Activated CD8-positive, alpha-beta memory T cell treated with anti-CD3 and anti-CD28 coated beads for 4 hours (primary cell): ENCODE results near the gene BTRC.
"Not testable (repeated sequence)": the region's sequence is repeated elsewhere in the genome, so short reads cannot be mapped to it uniquely, and the experiment has no call there.

Experiments
- DNase-seq, 2 donors: peaks; one replicate each; pipeline ENCODE4 v3.0.0-alpha.2; 2020; ENCODE audit warnings: low read depth in 2 of 2

The BTRC gene

DNA sequence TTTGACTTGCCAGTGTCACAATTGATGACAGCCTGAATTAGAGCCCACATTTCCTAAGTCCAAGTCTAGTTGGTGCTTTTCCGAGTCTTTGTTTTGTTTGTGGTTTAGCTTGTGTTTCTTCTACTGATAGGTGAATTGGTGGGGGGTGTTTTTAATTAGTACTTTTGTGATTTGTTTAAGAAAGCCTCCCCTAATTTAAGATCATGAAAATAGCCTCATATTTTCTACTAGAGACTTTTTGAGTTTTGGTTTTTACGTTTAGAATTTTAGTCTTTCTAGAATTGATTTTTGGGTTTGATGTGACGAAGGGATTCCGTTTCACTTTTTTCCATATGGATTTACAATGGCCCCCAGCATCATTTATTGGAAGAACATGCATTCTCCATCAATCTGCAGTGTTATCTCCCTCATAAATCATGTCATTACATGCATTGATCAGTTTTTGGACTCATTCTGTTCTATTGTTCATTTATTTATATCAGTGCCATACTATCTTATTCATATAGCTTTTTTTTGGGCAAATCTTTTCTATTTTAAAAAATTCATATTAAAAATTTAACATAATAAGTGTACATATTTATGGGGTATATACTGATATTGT lies 32.8 kb downstream of the BTRC start:
- no peak for DNase-seq

DNA sequence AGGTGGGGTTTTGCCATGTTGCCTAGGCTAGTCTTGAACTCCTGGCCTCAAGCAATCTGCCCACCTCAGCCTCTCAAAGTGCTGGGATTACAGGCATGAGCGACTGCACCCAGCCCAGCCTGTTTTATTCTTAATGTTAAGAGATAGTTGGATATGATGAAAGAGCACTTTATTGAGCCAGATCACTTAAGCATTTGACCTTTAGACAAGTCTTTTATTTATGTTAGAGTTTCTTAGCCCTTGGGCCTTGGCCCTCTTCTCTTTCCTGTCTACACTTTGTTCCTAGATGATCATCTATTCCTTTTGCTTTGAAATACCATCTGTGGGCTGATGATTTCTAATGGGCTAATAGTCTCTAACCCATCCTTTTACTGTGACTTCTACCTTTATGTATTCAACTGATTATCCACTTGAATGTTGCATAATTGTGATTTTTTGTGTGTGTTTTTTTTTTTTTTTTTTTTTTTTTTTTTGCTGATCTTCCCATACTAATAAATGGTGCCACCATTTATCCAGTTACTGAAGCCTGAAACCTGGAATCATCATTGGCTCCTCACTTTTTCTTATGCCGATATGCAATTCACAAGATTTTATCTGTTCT lies 34.8 kb downstream of the BTRC start:
- no peak for DNase-seq

DNA sequence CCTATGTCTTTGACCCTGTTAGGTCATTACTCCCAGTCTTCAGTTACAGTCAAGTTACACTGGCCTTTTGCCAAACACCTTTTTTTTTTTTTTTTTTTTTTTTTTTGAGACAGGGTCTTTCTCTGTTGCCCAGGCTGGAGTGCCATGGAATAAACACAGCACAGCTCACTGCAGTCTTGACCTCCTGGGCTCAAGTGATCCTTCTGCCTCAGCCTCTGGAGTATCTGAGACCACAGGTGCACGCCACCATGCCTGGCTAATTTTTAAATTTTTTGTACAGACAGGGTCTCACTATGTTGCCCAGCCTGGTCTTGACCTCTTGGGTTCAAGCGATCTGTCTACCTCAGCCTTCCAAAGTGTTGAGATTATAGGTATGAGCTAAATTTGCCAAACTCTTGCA lies 35.6 kb downstream of the BTRC start:
- not testable (repeated sequence) for DNase-seq

DNA sequence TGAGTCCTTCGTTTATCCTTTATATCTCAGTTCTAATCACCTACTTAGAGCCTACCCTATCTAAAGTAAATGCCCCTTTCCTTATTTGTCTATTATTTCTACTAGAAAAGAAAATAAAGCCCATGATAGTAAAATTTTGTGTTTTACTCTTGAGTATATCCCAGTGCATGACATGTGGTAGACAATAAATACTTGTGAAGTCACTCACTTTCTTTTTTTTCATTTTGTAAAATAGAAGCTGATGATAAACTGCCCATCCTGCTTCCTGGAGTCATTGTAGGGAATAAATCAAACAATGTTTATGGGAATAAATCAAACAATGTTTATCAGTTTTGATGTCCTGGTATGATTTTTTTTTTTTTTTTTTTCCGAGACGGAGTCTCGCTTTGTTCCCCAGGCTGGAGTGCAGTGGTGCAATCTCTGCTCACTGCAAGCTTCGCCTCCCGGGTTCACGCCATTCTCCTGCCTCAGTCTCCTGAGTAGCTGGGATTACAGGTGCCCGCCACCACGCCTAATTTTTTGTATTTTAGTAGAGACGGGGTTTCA lies 36.1 kb downstream of the BTRC start:
- no peak for DNase-seq

DNA sequence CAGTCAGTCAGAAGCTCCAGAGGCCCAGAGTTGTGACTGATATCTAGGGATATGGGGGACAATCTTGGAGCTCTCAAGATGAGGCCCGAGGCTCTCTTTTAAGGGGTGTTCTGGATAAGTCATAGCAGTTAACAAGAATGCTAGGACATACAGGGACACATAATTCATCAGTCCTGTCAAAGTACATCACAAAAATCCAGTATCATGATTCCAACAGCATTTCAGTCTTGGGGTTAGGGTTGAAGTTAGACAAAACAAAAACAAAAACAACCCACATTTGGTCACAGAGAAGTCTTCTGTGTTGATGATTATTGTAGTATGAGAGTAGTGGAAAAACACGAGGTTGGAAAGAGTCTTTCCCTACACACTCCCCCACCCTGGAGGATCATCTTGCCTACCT lies 39.4 kb downstream of the BTRC start:
- no peak for DNase-seq

DNA sequence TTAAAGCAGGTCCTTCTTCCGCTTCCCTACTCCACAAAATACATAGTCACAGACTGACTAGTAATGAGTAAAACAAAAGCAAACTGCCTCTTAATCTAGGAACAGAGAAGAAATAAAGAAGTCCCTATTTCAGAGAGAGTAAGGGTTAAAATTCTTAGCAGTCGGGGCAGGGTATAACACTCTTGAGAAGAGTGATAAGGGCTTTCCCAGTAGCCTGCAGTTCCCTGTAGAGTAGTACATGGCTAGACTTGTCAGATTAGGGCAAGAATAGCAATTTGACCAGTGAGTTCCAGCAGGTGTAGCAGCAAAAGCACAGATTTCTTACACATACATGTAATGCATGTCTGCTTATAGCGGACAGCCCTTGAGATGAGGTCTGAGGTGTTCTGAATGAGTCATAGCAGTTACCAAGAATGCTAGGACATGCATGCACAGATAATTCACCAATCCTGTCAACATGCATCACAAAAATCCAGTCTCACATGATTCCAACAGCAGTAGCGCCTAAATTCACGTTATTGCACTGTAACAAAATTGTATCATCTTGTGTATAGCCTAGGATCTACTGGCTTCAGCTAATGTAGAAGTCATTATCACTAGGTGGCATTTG lies 40.7 kb downstream of the BTRC start:
- no peak for DNase-seq

DNA sequence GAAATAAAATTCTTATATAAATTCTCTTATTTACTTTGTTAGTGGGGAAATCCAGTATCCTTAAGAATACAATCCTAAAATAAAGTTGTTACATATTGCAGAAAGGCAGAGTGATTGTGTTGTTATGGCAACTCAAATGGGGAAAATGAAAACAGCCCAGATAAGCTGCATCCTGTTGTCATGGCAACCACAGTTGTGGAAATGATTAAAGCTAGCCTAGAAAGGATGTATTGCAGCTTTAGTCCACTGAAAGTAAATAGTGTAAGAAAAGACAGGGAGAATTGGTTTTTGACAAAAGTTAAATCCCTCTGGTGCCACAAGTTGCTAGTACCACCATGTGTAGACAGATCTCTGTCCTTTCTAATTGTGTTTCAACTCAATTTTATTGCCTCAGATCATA lies 43.2 kb downstream of the BTRC start:
- DNase-seq, result no peak

DNA sequence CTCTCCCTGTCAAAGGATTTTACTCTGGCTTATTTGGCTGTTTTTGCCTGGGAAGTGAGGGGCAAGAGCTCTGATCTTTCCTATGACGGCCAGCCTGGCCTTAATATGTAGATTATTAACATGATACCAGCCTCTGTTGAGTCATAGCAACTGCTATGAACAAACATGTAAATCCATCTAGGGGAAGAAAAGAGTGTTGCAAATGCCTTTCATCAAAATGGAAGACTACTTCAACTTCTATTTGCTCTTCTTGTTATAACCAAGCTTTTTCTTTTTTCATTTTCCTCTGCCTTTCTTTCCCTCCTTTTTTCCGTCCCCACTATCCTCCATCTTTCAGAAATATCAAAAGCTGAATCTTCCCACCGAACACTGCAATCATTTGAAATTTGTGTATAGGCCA lies 46.6 kb downstream of the BTRC start:
- DNase-seq, result no peak

DNA sequence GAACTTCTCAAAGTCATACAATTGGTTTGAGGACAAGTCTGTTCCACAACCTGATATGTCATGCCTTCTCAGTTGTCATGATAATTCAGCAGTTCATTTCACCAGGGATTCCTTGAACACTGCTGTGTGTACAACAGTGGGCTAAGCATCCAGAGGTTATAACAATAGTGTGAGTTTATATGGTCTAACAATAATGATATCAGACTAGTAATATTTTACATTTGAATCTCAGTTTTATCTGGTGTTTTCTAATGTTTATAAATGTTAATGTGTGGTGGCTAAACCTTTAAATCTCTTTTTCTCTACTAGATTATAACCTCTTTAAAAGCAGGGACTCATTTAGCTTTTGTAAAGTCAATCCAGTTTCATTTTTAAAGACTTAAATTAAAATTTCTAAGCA lies 48.7 kb downstream of the BTRC start:
- no peak for DNase-seq

DNA sequence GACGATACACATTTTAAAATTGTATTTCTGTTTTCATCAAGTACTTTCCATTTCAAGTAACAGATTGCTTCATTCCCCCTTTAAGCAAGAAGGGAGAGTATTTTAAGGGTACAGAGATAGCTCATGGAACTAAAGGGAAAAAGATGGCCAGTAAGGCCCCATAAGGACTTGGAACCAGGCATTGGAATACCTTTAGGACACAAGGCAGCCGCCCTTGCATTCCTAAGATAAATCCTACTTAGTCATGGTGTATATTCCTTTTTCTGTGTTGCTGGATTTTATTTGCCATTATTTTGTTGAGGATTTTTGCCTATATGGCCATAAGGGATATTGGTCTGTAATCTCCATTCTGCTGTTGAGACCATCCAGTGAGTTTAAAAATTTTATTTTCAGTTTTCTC lies 49.2 kb downstream of the BTRC start:
- no peak for DNase-seq

DNA sequence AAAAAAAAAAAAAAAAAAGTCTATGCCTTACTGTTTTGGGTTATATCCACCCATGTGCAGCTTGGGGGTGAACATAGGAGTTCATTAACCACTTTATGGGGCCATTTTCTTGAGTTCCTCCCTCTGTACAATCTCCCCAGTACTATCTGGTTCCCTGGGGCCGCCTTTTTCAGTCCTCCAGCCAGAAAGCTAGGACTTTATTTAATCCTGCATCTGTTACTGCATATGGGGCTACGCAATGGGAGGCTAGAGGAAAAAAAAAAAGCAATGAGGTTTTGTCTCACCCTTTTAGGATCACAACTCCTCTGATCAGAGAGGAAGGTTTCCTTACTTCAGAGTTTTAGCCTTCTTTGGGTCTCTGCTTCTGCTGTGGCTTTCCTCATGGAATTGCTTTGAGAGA lies 51.0 kb downstream of the BTRC start:
- DNase-seq, result no peak

DNA sequence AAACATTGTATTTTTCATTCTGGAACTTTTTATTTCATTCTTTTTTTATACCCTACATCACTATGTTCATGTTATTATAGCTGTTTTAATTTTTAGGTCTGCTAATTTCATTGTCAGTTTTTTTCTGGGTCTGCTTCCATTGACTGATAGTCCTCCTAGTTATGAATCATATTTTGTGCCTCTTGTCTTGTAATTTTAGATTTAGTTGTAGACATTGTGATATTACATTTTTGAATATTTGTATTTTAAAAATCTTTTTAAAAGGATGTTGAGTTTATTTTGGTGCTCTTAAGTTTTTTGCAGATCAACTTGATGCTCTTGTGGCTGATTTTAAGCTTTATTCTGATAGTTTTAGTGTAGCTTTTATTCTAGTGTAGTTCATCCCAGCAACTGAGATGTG lies 57.6 kb downstream of the BTRC start:
- DNase-seq, result no peak

DNA sequence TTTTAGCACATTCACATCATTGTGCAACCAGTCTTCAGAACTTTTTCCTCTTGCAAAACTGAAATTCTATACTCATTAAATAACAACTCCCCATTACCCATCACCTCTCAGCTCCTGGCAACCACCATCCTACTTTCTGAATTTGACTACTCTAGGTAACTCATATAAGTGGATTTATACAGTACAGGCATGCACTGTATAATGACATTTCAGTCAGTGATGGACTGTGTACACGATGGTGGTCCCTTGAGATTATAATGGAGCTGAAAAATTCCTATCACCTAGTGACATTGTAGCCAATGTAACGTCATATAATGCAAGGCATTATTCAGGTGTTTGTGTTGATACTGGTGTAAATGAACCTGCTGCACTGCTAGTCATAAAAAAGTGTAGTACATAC lies 60.1 kb downstream of the BTRC start:
- no peak for DNase-seq

DNA sequence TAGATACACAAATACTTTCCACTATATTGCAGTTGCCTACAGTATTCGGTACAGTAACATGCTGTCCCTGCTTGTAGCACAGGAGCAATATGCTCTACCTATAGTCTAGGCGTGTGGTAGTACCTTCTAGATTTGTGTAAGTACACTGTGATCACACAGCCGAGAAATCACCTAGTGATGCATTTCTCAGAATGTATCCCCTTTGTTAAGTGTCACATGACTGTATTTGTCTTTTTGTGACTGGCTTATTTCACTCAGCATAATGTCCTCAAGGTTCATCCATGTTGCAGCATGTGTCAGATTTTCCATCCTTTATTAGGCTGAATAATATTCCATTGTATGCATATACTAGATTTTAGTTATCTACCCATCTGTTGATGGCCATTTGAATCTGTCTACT lies 61.9 kb downstream of the BTRC start:
- DNase-seq, result no peak

DNA sequence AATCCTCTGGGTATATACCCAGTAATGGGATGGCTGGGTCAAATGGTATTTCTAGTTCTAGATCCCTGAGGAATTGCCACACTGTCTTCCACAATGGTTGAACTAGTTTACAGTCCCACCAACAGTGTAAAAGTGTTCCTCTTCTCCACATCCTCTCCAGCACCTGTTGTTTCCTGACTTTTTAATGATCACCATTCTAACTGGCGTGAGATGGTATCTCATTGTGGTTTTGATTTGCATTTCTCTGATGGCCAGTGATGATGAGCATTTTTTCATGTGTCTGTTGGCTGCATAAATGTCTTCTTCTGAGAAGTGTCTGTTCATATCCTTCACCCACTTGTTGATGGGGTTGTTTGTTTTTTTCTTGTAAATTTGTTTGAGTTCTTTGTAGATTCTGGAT lies 68.0 kb downstream of the BTRC start:
- DNase-seq, result not testable (repeated sequence)

DNA sequence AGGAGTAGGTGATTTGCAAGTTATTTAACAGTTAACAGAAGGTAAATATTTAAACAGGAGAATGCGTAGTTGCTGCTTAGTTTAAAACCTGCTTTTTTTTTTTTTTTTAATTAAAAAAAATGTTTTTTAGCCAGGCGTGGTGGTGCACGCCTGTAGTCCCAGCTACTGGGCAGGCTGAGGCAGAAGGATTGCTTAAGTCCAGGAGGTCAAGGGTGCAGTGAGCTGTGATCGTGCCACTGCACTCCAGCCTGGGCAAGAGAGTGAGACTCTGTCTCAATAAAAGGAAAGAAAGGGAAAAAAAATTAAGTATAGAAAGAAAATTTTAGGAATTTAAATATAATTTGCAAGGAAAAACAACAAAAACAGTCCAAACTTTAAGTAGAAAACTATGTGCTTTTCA lies 71.6 kb downstream of the BTRC start:
- no peak for DNase-seq

DNA sequence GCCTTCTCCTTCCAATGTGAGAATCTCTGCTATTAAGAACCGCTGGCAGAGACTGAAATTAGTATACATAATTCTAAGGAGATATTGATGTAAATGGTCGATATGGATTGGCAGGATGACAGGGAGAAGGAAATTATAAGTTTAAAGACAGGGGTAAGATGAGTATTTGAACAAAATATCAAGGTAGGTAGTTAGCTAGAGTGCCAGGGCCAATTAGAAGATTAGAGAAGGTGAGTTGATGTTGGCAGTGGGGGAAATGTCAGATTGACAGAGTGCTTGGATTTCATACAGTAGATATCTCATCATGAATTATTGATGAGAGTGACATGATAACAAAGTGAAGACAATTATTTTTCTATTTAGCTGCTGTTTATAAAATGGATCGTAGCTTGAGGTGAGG lies 74.1 kb downstream of the BTRC start:
- no peak for DNase-seq

DNA sequence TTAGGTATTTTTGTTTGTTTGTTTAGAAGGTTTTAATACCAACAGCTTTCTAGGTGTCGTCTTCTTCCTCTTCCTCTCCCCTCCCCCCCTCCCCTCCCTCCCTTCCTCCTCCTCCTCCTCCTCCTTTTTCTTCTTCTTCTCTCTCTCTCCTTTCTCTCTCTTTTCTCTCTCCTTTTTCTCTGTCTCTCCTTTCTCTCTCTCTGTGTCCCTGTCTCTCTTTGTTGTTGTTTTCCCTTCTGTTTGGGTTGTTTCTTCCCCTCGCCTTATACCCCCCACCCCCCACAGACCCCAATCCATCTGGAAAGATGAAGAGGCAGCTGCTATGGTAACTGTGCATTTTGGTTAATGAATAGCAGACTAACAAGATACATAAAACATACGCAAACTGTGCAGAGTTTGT lies 75.5 kb downstream of the BTRC start:
- DNase-seq, result no peak

DNA sequence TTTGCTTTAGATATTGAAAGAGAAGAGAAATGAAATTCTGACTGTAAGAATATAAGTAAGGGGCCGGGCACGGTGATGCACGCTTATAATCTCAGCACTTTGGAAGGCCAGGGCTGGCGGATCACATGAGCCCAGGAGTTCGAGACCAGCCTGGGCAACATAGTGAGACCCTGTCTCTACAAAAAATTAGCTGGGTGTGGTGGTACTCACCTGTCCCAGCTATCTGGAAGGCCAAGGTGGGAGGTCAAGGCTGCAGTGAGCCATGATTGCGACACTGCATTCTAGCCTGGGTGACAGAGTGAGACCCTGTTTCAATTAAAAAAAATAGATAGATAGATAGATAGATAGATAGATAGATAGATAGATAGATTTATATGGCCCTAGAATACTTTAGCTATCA lies 82.3 kb downstream of the BTRC start:
- DNase-seq, result no peak

DNA sequence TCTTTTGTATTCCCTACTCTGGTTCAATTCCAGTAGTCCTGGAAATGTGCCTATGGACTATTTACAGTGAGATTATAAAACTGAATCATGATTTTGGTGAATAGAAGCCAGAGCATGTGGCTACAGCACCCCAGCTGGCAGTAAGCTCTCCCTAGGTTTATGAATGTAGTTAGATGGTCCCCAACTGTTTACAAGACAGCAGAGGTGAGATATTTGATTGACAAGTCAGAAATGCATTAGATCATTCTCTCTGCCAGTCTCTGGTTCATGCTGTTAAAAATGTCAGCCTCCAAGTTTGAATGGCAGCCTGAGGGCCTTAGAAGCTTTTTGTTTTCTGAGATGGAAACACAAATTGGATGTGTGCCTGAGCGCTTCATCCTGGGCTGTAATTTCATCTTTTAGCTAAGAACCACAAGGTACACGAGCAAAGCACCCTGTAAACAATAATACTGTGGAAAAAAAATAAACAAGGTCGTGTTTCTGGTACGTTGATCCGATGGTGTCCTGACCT lies 85.0 kb downstream of the BTRC start:
- DNase-seq, result no peak

DNA sequence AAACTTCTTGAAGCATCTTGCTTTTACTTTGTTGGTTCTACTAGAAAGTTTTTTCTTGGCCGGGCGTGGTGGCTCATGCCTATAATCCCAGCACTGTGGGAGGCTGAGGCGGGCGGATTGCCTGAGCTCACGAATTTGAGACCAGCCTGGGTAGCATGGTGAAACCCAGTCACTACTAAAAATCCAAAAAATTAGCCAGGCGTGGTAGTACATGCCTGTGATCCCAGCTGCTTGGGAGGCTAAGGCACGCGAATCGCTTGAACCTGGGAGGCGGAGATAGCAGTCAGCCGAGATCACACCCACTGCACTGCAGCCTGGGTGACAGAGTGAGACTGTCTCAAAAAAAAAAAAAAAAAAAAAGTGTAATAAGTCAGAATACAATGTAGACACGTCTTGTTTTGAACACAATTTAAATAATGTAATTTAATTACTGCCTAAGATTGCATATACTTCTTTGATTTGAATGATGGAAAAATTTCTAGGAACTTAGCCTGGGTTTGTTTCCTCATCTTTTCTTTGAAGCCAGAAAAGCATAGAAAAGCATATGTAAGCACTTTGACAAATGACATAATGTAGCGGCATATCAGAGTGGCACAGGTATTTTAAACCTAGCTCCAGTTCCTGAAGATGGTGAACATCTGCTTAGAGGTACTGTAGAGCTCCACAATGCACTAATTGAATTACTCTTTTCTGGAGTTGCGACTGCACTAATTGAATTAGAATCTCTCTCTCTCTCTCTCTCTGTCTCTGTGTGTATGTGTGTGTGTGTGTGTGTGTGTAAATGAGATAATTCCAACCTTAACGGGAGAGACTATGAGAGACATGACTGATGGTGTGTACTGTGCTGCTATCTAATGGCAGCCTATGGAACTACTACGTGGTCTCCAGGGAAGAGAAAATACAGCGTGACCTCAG lies 87.8 kb downstream of the BTRC start:
- DNase-seq, result no peak

DNA sequence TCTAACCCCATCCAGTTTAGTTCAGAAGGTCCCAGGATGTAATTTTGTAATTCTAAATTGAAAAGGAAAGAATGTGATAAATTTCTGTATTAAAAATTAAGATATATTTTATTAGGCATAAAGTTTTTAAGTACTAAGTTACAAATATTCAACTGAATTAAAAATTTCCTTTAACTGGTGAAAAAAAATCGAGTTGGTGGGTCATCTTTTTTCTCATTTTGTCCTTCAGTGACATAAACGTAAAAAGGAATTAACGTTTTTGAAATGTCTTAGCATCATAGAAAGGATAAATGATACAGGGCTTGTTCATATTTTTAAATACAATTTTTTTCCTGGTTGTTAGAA lies 88.5 kb downstream of the BTRC start:
- no peak for DNase-seq
